ENCODE measurements around the gene CAB39.

DNA sequence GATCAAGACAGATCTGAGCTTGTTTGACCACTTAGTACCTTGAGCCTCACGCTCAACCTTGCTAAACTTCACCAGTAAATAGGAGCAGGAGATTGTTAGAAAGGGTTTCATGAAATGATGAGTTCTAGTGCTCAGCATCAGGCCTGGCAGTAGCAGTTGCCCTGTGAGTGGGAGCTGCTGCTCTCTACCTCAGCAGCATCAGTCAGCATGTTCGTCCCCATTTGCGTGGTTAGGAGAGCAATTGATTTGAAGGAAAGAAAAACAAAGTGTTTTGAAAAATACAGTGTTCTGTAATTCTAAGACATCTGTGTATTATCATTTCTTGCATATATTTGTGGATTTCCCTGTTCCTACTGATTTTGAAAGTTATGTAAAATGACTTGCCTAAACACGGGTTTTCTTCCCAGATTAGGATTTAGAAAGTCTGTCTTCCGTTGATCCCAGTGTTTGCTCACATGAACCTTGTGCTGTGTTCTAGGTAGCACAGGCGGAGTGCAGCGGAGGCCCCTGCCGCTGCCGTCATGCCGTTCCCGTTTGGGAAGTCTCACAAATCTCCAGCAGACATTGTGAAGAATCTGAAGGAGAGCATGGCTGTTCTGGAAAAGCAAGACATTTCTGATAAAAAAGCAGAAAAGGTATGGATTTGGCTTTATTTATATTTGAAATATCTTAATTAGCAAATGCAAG, 47.0 kb downstream of the CAB39 start:
- TF ChIP-seq, protein P1, sequence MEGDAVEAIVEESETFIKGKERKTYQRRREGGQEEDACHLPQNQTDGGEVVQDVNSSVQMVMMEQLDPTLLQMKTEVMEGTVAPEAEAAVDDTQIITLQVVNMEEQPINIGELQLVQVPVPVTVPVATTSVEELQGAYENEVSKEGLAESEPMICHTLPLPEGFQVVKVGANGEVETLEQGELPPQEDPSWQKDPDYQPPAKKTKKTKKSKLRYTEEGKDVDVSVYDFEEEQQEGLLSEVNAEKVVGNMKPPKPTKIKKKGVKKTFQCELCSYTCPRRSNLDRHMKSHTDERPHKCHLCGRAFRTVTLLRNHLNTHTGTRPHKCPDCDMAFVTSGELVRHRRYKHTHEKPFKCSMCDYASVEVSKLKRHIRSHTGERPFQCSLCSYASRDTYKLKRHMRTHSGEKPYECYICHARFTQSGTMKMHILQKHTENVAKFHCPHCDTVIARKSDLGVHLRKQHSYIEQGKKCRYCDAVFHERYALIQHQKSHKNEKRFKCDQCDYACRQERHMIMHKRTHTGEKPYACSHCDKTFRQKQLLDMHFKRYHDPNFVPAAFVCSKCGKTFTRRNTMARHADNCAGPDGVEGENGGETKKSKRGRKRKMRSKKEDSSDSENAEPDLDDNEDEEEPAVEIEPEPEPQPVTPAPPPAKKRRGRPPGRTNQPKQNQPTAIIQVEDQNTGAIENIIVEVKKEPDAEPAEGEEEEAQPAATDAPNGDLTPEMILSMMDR (IDR thresholded peaks at IDR 0.05) = no peak
- TF ChIP-seq ZFX (IDR thresholded peaks at IDR 0.05; ENCODE audit: borderline replicate concordance) = no peak
